Left lobe of liver (tissue), 2 donors: ENCODE data around the gene VPS13C. TPM values are rescaled to one million over a fixed set of nuclear protein-coding genes. Genes with fewer than 3 reads are reported as not detected.

ENCODE experiments used
- ATAC-seq: fragments of 200-7000 bp; cut with Tn5 transposase; one replicate; pipeline ENCODE4 v1.9.1; 2020; ENCODE audit warnings: mild to moderate bottlenecking, moderate library complexity
- DNase-seq: peaks from one replicate; pipeline ENCODE4 v3.0.0-alpha.2; 2020; ENCODE audit warnings: low spot score
- total RNA-seq: library from RNA; stranded (reverse); gene quantifications from one replicate; pipeline ENCODE4 v1.2.1, GENCODE V29; 2021
- donor health status: DM: no; HTN: no; CAD: no; lungs with moderate emphysema.
- donor health status: DM: no; HTN: yes; CAD: no.

Gene VPS13C
- total RNA-seq, 1 donor from 2014 or later, result 18.7 TPM

DNA sequence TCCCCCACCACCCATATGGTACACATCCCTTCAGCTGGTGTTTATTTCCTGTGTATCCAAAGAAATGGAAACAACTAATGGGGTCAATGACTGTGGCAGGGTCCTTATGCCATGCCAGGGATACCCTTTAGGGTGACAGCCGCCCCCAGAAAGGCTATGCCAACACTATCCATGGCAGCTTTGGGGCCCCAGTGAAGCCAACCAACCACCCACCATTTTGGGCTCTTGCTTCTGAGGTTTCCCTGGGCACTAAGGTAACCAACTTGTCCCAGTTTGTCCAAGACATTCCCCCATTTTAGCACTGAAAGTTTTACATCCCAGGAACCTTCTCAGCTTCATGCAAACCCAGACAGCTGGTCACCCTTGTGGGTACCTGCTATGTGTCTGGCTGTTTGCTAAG is 233.1 kb downstream of the VPS13C start:
- DNase-seq (no peak), ATAC-seq (no peak)

DNA sequence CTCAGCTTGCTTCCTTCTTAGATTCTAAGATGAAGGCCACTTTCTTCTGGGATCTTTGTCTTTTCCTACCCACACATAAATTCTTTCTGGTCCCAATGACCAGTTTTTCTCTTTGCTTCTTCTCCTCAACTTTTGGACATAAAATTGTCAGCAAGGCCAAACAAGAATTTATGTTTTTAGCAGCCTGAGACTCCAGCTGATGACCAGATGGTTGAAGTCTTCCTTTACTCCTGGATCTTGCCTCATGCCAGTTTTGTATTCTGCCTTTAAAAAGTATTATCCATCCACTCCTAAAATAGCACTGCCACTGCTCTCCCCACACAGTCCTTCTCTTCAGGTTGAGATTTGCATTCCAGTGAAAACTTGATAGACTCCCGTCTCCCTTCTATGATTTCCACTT is 236.0 kb downstream of the VPS13C start:
- ATAC-seq, result no peak
- DNase-seq, result no peak

DNA sequence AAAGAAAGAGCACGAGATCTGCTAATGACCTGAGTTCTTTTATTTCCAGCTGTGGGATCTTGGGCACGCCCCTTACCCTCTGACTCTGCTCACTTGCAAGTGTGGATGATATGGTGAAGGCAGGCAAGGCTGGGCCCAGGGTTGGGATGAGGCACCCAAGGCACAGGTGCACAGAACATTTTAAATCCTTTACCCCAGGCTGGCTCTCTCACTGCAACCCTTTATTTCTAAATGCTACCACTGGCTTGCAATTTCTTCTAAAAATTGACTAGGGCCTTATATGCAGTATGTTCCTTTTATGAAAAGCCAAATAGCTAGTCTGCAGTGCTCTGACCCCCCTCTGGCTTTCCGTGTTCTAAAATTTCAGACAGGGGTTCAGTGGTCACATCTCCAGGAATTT is 237.7 kb downstream of the VPS13C start:
- no peak for ATAC-seq
- DNase-seq, result no peak

DNA sequence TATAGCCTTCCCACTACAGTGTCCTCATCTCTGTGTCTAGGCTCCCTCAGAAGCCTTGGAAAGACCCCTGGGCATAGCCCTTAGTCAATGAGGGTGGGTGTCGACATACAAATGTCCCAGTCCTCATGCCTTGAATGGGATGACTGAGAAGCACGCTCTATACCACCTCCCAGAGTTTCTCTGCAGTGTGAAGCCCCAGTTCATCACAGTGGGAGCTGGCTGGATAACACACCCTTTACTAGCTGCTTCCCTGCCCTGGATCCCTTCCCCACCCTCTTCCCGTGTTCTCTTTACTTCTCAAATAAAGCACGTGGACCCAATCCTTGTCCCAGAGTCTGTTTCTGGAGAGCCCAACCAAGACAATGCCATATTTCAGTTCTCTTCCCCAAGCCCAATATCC is 239.3 kb downstream of the VPS13C start:
- ATAC-seq (no peak), DNase-seq (no peak)

DNA sequence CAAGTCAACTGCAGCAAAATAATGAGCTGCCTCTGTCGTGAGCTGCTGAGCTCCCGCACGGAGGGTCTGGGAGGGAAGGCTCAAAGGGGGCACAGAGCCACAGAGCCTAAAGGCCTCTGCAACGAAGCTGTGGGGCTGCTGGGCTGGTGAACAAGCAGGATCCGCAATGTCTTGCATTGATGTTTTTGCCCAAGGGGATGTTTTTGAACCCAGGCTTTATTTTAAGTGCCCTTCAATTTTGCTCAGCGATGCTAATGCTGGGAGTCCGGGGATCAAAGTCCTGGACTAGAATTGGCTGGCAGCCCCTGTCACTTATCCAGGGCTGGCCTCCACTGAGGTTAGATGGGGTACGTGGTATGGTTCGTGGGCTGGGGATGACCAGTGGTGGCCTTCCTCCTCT is 240.0 kb downstream of the VPS13C start:
- no peak for DNase-seq
- ATAC-seq, result no peak

DNA sequence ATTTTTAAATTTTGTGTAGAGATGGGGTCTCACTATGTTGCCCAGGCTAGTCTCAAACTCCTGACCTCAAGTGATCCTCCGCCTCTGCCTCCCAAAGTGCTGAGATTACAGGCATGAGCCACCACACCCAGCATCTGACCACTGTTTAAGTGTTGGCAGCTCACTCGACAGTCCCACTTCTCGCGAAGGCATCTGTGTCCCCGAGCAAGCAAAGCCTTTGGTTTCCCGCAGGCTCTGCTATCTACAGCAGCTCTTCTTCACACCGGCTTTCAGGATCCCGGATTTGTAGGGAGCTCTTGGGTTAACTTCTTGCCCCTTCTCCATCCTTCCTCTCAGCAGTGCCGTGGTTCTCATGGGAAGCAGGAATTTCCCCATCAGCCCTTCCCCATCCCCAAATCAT is 240.9 kb downstream of the VPS13C start:
- no peak for DNase-seq
- ATAC-seq, result no peak

DNA sequence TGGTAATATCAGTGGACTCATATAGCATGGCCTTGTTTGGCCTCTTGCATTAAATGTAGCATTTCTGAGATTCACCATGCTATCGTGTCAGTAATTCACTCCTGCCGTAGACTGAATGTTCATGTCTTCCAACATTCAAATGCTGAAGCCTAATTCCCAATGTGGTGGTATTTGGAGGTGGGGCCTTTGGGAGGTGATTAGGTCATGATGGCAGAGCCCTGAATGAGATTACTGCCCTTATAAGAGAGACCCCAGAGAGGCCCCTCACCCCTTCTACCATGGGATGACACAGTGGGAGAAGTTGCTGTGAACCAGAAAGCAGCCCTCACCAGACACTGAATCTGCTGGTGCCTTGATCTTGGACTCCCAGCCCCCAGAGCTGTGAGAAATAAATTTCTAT is 241.4 kb downstream of the VPS13C start:
- no peak for DNase-seq
- no peak for ATAC-seq

DNA sequence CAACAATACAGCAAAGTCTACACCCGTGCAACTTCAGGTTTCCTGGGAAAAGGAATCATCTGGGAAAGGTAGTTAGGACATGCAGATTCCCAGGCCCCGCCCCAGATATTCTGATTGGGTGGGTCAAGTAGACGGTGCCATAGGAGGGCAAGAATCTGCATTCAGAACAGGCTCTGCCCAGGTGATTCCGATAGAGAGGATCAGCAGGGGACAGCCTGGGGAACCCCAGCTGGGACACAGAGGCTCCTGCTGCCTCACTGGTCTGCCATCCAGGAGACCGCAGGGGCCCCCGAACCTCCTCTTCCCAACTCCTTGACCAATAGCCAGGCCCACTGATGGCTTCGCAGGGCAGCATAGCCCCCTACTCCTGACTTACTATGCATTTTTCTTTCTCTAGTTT is 243.4 kb downstream of the VPS13C start:
- DNase-seq (no peak), ATAC-seq (no peak)

DNA sequence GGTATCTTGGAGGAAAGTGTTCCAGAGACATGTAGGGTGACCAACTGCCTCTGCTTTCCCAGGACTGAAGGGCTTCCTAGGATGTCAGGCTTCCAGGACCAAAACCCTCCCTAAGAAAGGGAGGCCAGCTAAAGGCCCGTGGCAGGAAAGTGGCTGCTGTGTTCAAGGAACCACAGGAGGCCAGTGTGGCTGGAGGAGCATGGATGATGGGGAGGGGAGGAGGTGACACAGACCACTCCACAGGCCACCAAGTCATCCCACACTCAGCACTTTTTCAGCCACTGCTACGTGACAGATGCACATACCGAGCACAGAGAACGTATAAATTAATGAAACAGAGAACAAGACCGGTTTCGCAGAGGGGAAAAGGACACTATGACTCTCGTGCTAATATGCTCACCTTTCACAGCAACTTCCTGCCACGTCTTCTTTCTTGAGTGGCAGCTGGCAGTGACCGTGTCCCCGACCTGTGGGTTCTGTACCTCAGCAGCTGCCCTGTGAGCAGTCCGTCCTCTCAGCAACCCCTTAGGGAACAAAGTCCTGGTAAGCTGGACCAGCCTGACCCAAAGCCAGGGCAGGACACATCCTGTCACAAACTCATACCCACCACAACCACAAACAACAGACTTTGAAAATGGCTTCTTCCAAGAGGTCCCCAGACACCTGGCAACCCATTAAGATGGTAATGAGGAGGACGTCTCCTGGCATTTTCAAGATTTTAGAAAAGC is 244.7 kb downstream of the VPS13C start:
- no peak for ATAC-seq
- no peak for DNase-seq

DNA sequence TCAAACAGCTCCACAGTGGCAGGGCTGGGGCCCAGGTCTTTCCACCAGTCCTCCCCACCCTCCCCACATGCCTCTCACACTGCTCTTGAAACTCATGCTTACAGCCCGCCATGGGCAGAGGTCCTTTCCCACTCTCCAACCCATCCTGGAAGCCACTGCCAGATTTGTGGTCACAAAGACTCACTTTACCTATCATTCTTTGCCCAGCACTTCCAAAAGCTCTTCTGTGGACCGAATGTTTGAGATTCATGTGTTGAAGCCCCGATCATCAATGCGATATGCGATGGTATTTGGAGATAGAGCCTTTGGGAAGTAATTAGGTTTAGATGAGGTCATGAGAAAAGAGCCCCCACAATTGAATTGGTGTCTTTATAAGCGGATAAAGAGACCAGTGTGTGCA is 247.8 kb downstream of the VPS13C start:
- DNase-seq, result no peak

DNA sequence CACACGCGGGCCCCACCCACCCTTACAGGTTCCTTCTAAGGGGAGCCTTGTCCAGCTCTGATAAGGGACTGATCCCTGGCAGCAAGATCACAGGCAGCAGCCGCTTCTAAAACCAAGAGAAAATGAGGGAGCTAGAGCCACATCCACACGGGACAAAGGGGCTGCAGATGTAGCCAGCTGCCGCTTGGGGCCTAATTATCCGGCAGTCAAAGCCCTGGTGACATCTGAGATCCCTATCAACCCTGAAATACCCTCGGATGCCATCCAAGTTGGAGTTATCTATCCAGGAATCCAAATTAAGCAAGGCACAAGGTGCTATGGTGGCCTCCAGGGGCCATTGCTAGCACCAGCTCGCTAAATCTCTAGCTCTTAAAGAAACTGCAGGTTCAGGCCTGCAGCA is 248.3 kb downstream of the VPS13C start:
- ATAC-seq (no peak), DNase-seq (no peak)

More for the DNA sequence above, 247.8 kb downstream of the VPS13C start:
- ATAC-seq, result no peak

DNA sequence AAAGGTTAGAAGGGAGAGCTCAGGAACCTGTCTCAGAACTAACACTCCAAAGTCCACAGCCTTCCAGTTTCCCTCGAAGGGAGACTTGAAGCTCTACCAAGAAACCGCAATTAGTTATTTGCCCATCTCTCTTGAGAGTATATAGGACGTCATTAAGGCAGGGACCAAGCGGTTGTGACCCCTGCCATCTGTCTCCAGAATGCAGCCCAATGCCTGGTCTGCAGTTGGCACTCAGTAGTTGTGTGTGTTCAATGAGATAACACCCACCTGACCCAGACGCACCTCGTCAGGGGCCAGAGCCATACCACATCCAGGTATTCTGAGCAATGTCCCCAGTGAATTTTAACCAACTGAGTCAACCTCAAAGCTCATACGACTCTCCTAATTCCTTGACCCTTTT is 251.0 kb downstream of the VPS13C start:
- ATAC-seq, result no peak
- DNase-seq, result no peak

DNA sequence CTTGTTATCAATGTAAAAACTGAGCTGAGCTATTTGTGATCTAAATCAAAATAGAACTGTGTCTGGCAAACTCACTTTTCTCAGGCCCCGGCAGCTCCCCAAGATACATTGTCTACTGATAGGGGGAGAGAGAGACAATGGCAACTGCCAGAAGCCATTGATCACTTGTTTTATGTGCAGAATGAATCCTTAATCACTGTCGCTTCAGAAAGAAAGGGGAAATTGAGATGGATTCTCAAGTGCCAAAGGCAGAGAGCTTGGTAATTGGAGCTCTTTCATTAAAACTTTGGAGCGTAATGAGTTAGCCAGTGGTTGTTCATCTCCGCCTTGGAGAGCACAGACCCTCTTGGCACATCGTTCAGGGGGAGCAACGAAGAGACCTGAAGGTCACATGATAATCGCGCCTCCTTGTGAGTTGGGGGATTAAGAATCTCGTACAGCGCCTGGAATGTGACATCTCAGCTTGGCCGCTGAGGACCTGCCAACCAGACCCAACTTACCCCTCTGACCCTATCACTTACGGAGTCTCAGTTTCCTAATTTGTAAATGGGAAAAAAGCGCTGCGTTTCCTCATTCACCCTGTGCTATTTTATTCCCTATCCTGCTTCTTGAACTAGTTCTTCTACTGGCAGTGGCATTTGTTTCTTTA is 252.8 kb downstream of the VPS13C start:
- DNase-seq, result no peak
- ATAC-seq, result no peak

Other genes with a start within 250 kb of the VPS13C start
- 0.50 TPM for gene C2CD4A, start 6.5 kb upstream of the VPS13C start, total RNA-seq
- 0.75 TPM for gene C2CD4B, start 104.8 kb upstream of the VPS13C start, total RNA-seq